GM12892 (cell line): ENCODE data around the gene PNPLA6.

Experiments
- POLR2A ChIP-seq: IDR thresholded peaks from 2 replicates; pipeline ENCODE4 v1.6.1; 2011; ENCODE audit warnings: low read depth, low read length, control low read depth
- POLR2AphosphoS5 ChIP-seq: IDR thresholded peaks from 2 replicates; pipeline ENCODE4 v1.6.1; 2011; ENCODE audit warnings: low read depth, low read length, control low read depth
- TAF1 ChIP-seq: IDR thresholded peaks from 2 replicates; pipeline ENCODE4 v1.6.1; 2011; ENCODE audit warnings: low read depth, mild to moderate bottlenecking, control low read depth, low read length, borderline replicate concordance

DNA sequence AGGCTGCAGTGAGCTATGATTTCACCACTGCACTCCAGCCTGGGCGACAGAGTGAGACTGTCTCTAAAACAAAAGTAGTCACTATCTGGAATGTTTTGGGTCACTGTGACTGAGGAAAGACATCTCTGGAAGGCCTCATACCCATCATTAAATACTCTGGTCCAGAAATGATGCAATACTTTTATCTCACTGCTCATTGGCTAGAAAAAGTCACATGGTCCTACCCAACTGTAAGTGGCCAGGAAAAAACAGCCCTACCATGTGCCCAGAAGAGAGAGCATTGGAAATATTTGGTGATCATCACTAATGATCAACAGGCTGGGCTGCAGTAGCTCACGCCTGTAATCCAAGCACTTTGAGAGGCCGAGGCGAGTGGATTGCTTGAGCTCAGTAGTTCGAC, 29.8 kb downstream of the PNPLA6 start:
- no peak for TF ChIP-seq POLR2A
- TF ChIP-seq POLR2AphosphoS5 = no peak
- TF ChIP-seq TAF1 = no peak
